T-helper 2 cell treated with Interferon-gamma antibody and Interleukin-4, amounts not matched to agents 100 ng/mL and 5 ng/mL, for 36 hours (primary cell): ENCODE data around the gene OR10A3. TPM values are rescaled to one million over a fixed set of nuclear protein-coding genes. Genes with fewer than 3 reads are reported as not detected.

Experiments
- intact Hi-C: fragments of 100-400 bp; cut with micrococcal nuclease; formaldehyde crosslinking; loops from one replicate; pipeline ENCODE4 v1.15.1; 2023
- total RNA-seq: library from RNA; stranded (reverse); gene quantifications from 2 replicates; pipeline ENCODE4 v1.2.3, GENCODE V29; 2022

The OR10A3 gene, protein sequence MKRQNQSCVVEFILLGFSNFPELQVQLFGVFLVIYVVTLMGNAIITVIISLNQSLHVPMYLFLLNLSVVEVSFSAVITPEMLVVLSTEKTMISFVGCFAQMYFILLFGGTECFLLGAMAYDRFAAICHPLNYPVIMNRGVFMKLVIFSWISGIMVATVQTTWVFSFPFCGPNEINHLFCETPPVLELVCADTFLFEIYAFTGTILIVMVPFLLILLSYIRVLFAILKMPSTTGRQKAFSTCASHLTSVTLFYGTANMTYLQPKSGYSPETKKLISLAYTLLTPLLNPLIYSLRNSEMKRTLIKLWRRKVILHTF
- not detected in 2 replicates for total RNA-seq

DNA sequence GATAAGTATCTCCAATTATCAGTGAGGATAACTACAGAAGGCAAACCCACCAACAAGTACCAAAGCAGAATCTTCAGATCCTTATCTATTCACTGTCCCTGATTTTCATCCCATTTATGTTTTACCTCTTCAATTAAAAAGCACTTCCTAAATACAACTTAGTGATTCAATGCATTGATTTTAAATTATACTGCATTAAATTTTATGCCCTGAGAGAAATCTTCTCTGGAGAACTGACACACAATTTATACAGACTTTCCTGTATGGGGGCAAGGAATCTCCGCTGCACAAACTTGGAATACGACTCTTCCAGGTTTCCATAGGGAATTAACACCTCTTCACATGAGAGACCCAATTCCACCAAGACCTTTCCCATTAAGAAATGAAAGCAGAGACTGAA lies at the start of gene OR10A3:
OR10A3 (minus strand) TSS at position 101 of the 400 bp plus-strand sequence. CDS start 2,188 bp downstream, outside the sequence.
- intact Hi-C loops: no loop called here

DNA sequence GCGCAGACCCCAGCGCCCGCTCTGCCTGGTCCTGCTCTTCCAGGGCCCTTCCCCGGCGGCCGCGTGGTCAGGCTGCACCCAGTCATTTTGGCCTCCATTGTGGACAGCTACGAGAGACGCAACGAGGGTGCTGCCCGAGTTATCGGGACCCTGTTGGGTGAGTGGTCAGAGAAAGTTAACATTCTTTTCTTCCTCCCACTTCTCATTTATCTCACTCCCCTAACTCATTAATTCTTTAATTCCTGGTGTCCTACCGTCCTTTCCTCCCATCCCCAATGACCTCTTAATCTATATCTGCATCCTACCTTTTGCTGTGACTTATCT lies 46.0 kb upstream of the OR10A3 start:
- intact Hi-C loops: loop anchor here (1.0 to 10.0 kb wide), 7 partner anchors 31 to 1385 kb away; partner anchors contain the start of genes ILK, PPFIBP2, RPL27A and RRP8

DNA sequence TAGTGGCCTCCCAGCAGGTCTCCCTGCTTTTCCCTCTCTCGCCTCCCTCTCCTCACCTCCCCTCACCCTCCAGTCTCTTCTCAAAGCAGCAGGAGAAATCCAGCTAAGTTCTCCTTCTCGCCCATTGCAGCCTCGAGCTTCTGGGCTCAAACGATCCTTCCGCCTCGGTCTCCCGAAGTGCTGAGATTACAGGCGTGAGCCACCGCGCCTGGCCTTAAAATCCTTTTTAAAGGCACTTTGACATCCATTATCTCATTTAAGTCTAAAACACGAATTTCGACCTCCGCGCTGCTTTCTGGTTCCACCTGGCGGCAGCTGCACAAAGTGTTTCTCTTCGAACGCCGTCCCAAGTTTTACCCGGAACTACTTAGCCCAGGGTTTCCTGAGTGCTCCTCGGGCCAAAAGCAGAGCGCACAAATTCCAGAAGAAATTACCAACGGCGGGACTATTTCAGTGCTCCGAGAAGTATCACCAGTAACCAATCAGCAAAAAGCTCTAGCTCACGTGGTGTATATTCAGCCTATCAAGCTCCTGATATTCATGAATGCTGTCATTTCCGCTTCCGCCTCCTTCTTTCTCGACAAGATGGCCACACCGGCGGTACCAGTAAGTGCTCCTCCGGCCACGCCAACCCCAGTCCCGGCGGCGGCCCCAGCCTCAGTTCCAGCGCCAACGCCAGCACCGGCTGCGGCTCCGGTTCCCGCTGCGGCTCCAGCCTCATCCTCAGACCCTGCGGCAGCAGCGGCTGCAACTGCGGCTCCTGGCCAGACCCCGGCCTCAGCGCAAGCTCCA lies 45.5 kb upstream of the OR10A3 start, which contains the start of gene EIF3F:
EIF3F (plus strand) TSS at position 570 of the 792 bp plus-strand sequence; CDS start at position 586, 16 bp downstream.
- intact Hi-C loops: loop anchor here (1.0 to 10.0 kb wide), 7 partner anchors 31 to 1385 kb away; partner anchors contain the start of genes ILK, PPFIBP2, RPL27A and RRP8

DNA sequence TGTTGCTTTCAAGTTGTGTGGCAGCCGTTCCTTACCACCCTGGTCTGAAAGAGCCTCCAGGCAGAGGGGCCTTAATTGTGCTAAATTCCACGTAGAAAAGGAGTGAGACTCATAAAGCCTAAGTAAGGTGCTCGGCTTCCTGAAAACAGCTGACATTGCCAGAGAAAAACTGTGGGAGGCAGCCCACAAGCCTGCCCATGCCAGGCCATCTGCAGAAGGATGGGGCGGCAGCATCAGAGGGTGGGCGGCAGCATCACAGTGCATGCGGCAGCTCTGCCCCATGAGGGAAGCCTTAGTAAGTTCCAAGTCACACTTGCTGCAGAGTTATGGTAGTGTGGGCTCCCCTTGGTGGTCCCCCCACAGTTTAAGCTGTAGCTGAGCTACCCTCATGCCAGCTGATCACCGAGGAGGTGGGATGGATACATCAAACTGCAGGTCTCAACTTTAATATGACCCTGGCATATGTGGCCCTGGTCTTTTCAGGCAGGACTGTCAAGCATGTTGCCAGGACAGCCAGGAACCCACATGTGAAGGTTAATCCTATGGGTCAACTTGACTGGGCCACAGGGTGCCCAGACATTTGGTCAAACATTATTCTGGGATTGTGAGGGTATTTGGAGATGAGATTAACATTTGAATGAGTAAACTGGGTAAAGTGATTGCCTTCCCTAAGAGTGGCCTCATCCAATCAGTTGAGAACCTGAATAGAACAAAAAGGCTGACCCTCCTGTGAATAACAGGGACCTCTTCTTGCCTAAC lies 42.5 kb upstream of the OR10A3 start:
- intact Hi-C loops: loop anchor here (10.0 kb wide), 1 partner anchor 889 kb away; no protein-coding TSS in a partner anchor

- intact Hi-C loops: loop anchor here (10.0 kb wide), 1 partner anchor 888 kb away; no protein-coding TSS in a partner anchor
These were observed 41.1 kb upstream of the OR10A3 start for GRCh38 chr11:7982582-7983119.

DNA sequence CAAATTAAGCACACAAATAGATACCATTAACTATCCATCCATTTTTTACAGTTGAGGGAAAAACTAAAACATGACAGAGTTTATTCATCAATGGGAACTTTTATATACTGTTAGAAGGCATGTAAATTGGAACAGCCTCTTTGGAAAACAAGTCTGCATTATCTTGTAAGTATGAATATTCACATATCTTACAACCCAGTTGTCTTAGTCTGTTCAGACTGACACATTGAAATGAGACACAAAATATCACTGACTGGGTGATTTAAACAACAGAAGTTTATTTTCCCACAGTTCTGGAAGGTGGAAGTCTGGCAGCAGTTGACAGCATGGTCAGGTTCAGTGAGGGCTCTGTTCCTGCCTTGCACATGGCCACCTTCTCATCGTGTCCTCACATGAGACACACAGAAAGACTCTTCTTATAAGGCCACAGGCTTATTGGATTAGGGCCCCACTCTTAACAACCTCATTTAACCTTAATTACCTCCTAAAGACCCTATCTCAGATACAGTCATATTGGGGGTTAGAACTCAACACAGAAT lies 40.2 kb upstream of the OR10A3 start:
- intact Hi-C loops: loop anchor here (10.0 kb wide), 1 partner anchor 887 kb away; no protein-coding TSS in a partner anchor

DNA sequence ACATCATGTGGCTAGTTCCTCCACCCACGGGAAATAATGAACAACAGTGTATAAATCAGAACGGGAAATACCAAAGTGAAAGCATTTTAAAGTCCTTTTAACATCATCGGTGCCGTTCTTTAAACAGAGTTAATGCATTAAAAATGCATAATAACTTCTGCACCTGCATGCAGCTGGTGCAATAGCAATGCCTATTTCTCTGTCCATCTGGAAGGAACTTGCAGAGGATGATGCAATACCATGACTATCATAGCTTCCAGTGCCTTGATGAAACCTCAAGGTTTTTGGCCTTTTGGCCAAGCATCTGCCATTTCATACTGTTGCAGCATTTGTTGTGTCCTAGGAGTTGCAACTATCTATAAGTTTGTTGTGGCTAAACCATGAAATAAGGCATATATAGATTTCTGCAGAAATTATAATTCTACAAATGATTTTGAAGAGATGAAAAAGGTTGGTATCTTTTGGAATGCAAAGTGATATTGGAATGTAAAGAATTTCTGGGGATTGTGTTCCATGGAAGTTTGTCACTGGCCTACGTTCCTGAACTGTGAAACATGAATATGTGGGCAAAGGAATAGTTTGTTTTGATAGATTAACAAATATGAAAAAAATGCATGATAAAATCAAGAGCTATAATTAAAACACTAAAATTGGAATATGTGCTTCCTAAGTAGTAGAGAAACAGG lies 35.9 kb upstream of the OR10A3 start:
- intact Hi-C loops: no loop called here

DNA sequence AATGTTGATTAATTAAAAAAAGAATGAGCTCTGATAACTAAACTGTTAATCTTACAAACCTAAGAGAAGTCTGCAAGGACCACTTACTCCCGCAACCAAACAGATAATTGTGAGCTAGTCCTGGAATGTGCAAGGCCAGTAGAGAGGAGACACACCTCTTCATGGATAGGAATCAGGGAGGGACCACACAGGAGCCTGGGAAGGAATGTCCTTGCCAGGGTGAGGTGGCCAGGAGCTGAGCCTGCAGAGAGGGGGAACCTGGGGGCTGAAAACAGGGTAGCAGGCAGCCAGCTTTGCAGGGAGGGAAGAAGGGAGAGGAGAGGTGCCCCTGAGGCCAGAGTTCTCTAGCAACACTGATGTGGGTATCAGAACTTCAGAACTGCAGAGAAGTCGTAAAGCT lies 33.2 kb upstream of the OR10A3 start:
- intact Hi-C loops: no loop called here

DNA sequence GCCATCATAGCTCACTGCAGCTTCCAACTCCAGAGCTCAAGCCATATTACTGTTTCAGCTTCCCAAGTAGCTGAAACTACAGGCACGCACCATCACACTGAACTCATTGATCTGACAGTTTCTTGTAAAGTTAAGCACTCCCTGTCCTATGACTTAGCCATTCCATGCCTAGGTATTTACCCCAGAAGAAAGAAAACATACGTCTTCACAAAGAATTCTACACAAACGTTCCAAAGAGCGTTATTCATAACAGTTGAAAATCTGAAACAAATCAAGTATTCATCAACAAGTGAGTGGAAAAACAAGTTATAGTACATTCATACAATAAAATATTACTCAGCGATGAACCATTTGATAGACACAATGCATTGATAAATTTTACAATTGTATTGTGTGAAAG lies 31.5 kb upstream of the OR10A3 start:
- intact Hi-C loops: no loop called here

- intact Hi-C loops: no loop called here
These were observed 30.3 kb upstream of the OR10A3 start for GRCh38 chr11:7971846-7972245.

DNA sequence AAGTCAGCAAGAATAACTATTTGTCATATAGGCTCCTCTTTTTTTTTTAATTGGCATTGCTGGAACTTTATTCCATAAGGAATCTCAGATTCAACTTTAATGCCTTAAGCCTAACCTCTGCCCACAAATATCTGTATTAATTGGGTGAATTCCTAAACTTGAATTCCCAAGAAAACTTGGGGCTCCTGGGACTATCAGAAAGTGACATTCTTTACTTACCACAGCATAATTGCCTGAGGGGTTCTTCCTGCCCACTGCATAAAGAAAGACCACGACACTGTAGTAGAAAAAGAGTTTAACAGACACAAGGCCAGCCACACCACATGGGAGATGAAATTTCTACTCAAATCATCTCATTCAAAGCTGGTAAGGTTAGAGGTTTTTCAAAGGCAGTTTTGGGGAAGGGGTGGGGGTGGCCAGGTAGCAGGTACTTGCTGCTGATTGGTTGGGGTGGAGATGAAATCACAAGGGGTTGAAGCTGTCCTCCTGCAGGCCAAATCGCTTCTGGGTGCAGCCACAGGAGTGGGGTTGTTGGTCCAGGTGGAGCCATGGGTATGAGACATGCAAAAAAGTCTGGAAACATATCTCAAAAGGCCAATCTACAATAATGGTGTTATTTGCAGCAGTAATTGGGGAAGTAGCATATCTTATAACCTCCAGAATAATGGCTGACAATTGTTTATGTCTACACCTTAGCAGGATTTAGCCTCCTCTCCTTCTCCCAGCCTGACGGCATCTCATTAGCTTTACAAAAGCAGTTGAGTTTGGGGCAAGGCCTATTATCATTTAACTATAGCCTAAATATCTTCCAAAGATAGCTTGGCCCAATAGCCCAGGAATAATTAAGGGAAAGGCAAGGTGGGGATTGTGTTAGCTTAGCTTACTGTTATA lies 28.5 kb upstream of the OR10A3 start:
- intact Hi-C loops: no loop called here

DNA sequence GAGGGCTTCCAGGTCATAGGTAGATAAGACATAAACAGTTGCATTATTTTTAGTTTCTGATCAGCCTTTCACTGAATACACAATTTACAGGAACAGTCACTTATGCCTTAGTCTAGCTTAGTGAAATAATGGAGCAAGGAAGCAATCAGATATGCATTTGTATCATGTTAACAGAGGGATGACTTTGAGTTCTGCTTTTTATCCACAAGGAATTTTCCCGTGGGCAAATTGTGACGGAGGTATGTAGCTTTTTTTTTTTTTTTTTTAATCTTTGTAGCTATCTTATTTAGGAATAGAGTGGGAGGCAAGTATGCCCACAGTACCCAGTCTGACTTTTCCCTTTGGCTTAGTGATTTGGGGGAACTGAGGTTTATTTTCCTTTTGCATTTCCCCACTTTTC lies 27.2 kb upstream of the OR10A3 start:
- intact Hi-C loops: no loop called here

GRCh38 chr11:7967826-7968225 lies 26.3 kb upstream of the OR10A3 start:
- intact Hi-C loops: no loop called here

DNA sequence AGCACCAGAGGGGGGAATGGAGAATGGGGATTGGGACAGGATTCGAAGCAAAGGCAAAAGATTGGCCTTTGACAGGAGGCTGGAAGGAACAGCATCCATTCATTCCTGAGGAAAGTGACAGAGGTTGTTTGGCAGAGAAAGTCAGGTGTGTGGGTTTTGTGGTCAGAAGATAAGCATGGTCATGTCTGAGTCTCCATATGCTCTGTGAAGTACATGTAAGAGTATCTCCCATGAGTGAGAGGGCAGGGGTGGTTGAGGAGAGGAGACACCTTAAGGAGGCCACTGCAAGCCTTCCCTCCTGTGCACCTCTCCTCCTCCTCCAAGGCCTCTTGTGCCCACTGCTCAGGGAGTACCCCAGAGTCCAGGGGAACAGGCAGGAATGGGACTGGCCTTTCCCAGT lies 25.6 kb upstream of the OR10A3 start:
- intact Hi-C loops: no loop called here

DNA sequence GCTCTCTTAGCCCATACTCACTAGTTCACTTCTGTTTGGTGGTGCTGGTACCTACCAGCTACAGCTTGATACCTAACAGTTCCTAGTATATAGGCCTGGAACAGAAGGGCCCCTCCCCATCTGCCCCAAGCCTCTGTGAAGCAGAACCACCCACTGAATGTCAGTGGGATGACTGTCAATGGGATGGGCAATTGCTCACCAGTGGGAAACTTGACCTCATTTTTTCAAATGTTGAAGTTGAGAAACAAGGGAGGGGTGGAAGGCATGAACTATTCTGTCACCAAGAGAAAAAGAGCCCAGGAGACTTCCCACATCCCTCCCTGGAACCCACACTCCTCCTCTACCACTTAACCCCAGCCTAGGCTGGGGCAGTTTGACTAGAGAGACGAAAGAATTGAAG lies 23.9 kb upstream of the OR10A3 start, which contains the start of gene NLRP10:
NLRP10 (minus strand) TSS at position 62 of the 400 bp plus-strand sequence. CDS start 1,952 bp downstream, outside the sequence.
- intact Hi-C loops: no loop called here

DNA sequence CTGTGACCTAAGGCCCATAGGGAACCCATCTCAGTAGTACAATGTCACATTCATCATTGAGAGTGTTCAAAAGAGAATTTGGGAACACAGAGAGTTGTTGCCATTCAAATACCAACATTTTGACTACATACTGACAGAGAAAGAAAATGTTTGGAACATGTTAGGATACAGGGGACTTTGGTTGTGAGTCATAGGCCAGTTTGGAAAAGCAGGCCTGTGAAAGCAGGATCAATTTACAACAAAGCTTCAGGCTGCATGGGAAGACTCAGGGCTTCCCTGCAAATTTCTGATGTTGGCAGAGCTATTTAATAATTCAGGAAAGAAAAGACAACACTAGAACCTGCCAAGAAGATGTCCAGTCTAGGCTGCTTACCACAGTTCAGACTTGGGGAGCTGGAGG lies 23.4 kb upstream of the OR10A3 start:
- intact Hi-C loops: no loop called here

DNA sequence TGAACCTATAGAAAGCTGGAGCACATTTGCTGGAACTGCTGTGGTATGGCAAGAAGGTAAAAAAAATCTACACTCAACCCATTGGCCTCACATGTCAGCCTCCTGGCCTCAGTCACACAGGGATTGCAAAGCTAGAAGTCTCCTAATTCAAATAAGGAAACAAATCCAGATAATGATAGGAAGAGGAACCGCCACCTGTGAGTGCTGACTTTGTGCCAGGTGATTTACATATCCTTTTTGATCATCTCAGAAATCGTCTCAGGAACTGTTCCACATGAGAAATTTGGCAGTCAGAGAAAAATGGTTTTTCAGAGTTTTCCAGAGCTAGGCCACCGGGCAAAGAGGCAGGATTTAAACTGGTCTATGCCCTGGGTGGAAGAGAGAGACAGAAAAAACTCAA lies 22.8 kb upstream of the OR10A3 start:
- intact Hi-C loops: no loop called here

- intact Hi-C loops: no loop called here
These were observed 13.7 kb upstream of the OR10A3 start for GRCh38 chr11:7955191-7955590.

DNA sequence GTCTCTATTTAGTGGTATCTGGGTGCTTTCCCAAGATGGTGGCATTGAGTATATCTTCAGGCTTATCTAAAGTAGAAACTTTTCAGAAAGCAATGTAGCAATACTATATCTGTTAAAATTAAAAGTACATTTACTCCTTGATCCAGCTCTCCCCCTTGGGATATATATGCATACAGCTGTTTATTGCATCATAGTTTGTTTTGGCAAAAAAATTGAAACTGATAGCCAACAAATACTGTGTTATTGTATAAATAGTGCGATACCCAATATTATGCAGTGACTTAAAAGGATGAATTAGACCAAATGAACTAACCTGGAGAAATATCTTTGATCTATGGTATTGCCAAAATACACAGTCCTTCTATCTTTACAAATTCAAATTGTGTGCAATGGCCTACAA lies 8.4 kb upstream of the OR10A3 start:
- intact Hi-C loops: no loop called here
